ENCODE results near the gene CXCR3. TPM values are rescaled to one million over a fixed set of nuclear protein-coding genes. Genes with fewer than 3 reads are reported as not detected.

Gene CXCR3
- total and polyA plus RNA-seq, 2 donors from 2014 or later: 0.24 to 1.7 TPM

DNA sequence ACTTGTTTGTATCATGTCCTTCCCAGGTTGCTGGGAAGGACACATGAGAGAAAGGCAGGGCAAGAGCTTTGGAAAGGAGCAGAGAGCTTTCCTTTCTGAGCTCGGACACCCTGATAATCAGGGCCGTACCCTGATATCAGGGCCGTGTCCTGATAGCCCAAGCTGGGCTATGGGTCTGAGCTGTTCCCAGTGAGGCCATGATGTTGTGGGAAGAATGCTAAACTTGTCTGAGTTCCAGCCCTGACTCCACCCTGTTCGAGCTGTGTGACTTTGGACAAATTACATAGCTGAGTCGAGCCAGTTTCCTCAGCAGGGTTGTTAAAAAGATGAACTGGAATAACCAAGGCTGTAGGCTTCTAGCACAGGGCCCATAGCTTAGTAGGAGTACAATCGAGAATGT lies 3.3 kb upstream of the CXCR3 start:
- Histone ChIP-seq H3K4me3 (ENCODE audit: low read length in 3 of 3) (no peak overlapping the region), H3K9ac (ENCODE audit: low read length in 3 of 3) (no peak overlapping the region), H3K36me3 (ENCODE audit: control insufficient read depth in 2 of 3, insufficient read depth in 3 of 3, low read length in 3 of 3) (no peaks in the 10 kb centered on the region), H3K9me3 (ENCODE audit: control insufficient read depth in 2 of 3, insufficient read depth in 1 of 3, low read length in 3 of 3) (no peaks in the 10 kb centered on the region), H3K27ac (ENCODE audit: low read depth in 2 of 2, low read length in 2 of 2) (no peak overlapping the region), H3K4me1 (ENCODE audit: control insufficient read depth in 2 of 3, insufficient read depth in 2 of 3, low read depth in 1 of 3, low read length in 3 of 3) (peaks cover 0 to 10% (median 8%) of the 10 kb centered on the region in 3 donors), H3K27me3 (ENCODE audit: control insufficient read depth, insufficient read depth, low read length) (no peaks in the 10 kb centered on the region)
- FAIRE-seq (no peak), DNase-seq (no peak)
- TF ChIP-seq, protein P1, sequence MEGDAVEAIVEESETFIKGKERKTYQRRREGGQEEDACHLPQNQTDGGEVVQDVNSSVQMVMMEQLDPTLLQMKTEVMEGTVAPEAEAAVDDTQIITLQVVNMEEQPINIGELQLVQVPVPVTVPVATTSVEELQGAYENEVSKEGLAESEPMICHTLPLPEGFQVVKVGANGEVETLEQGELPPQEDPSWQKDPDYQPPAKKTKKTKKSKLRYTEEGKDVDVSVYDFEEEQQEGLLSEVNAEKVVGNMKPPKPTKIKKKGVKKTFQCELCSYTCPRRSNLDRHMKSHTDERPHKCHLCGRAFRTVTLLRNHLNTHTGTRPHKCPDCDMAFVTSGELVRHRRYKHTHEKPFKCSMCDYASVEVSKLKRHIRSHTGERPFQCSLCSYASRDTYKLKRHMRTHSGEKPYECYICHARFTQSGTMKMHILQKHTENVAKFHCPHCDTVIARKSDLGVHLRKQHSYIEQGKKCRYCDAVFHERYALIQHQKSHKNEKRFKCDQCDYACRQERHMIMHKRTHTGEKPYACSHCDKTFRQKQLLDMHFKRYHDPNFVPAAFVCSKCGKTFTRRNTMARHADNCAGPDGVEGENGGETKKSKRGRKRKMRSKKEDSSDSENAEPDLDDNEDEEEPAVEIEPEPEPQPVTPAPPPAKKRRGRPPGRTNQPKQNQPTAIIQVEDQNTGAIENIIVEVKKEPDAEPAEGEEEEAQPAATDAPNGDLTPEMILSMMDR (IDR thresholded peaks at IDR 0.05; ENCODE audit: borderline replicate concordance, extremely low read depth, insufficient read depth): no peak
- intact Hi-C loops (cut with DNase I): no loop called here

DNA sequence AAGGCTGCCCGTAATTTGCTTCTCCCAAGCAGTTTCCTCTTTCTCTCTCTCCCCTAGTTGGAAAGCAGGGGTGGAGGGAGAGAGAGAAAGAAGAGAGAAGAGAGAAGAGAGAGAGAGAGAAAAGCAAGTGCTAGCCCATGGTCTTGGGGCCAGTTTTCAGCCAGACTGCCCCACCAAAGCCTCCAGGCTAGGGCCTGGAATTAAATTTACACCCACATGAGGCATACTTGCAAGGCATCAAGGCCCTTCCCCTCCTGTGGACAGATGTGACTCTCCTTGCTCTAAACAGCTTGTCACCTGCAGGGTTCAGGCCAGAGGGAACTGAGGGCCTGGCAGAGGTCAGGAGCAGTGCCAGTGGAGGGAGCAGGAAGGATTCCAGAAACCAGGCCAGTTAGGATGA lies 1.7 kb upstream of the CXCR3 start:
- Histone ChIP-seq H3K4me1 (ENCODE audit: control insufficient read depth in 2 of 3, insufficient read depth in 2 of 3, low read depth in 1 of 3, low read length in 3 of 3) (peaks cover 0 to 10% (median 8%) of the 10 kb centered on the region in 3 donors), H3K27ac (ENCODE audit: low read depth in 2 of 2, low read length in 2 of 2) (no peak overlapping the region), H3K9me3 (ENCODE audit: control insufficient read depth in 2 of 3, insufficient read depth in 1 of 3, low read length in 3 of 3) (no peaks in the 10 kb centered on the region), H3K27me3 (ENCODE audit: control insufficient read depth, insufficient read depth, low read length) (no peaks in the 10 kb centered on the region), H3K36me3 (ENCODE audit: control insufficient read depth in 2 of 3, insufficient read depth in 3 of 3, low read length in 3 of 3) (no peaks in the 10 kb centered on the region), H3K4me3 (ENCODE audit: low read length in 3 of 3) (no peak overlapping the region), H3K9ac (ENCODE audit: low read length in 3 of 3) (no peak overlapping the region)
- no peak for FAIRE-seq
- intact Hi-C loops (cut with DNase I): no loop called here
- DNase-seq: no peak
- TF ChIP-seq, protein P1 (IDR thresholded peaks at IDR 0.05; ENCODE audit: borderline replicate concordance, extremely low read depth, insufficient read depth): no peak

DNA sequence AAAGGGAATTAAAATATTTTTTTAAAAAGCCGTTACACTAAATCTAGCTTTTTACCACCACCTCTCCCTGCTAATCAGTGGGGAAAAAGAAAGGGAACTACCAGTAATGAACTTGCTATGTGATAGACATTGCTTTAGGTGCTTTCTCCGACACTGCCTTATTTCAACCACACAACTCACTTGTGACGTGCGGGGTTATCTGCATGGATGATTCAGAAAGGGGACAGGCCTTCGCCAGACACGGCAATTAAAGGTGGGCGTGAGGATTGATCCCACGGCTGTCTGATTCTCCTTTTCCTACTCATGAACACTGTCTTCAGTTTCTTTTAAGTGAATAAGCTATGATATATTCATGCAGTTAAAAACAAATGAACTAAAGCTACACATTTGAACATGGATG lies 882 bp upstream of the CXCR3 start:
- intact Hi-C loops (cut with DNase I): no loop called here

More for the DNA sequence above, 882 bp upstream of the CXCR3 start:
- TF ChIP-seq, protein P1 (IDR thresholded peaks at IDR 0.05; ENCODE audit: borderline replicate concordance, extremely low read depth, insufficient read depth): no peak
- no peaks in the 10 kb centered on the region for H3K36me3 ChIP-seq (ENCODE audit: control insufficient read depth in 2 of 3, insufficient read depth in 3 of 3, low read length in 3 of 3)
- H3K27me3 ChIP-seq (ENCODE audit: control insufficient read depth, insufficient read depth, low read length): no peaks in the 10 kb centered on the region
- H3K9me3 ChIP-seq (ENCODE audit: control insufficient read depth in 2 of 3, insufficient read depth in 1 of 3, low read length in 3 of 3): no peaks in the 10 kb centered on the region
- no peak overlapping the region for H3K9ac ChIP-seq (ENCODE audit: low read length in 3 of 3)
- peaks cover 0 to 10% (median 8%) of the 10 kb centered on the region in 3 donors for H3K4me1 ChIP-seq (ENCODE audit: control insufficient read depth in 2 of 3, insufficient read depth in 2 of 3, low read depth in 1 of 3, low read length in 3 of 3)
- H3K4me3 ChIP-seq (ENCODE audit: low read length in 3 of 3): no peak overlapping the region
- DNase-seq (no peak), FAIRE-seq (no peak)
- H3K27ac ChIP-seq (ENCODE audit: low read depth in 2 of 2, low read length in 2 of 2): no peak overlapping the region

Measured in kidney (tissue), 14 donors.